ENCODE results near the gene TRPM2. TPM values are rescaled to one million over a fixed set of nuclear protein-coding genes. Genes with fewer than 3 reads are reported as not detected.

The TRPM2 gene
- total and polyA plus RNA-seq, 2 of the 8 experiments (the other 6 are each of a cell fraction or from before 2014, with no cell fraction given), result 0.27 to 0.28 TPM

DNA sequence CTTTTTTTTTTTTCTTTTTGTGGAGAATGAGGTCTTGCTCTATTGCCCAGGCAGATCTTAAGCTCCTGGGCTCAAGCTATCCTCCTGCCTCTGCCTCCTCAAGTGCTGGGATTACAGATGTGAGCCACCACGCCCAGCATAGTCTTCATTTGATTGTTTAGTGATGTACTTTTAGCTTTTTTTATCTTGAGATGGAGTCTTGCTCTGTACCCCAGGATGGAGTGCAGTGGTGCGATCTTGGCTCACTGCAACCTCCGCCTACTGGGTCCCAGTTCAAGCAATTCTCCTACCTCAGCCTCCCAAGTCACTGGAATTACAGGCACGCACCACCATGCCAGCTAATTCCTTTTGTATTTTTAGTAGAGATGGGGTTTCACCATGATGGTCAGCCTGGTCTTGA, 77.9 kb downstream of the TRPM2 start:
- H3K14ac ChIP-seq (ENCODE audit: insufficient read length), result no peak overlapping the region
- no peak overlapping the region for H3K9ac ChIP-seq (replicated peaks in 1 of 4; ENCODE audit: extremely low read depth in 1 of 4, low read depth in 3 of 4, low read length in 3 of 4)
- no peak for TF ChIP-seq SP4 (IDR thresholded peaks at IDR 0.05; ENCODE audit: low read length)
- TF ChIP-seq, protein P1, sequence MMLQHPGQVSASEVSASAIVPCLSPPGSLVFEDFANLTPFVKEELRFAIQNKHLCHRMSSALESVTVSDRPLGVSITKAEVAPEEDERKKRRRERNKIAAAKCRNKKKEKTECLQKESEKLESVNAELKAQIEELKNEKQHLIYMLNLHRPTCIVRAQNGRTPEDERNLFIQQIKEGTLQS (IDR thresholded peaks at IDR 0.05; ENCODE audit: insufficient read depth, low read depth, low read length), result no peak
- TF ChIP-seq NRF1 (IDR thresholded peaks at IDR 0.05; ENCODE audit: low read depth, low read length), result no peak
- TF ChIP-seq RXRA (IDR thresholded peaks at IDR 0.05; ENCODE audit: insufficient read depth, low read depth, low read length), result no peak
- TF ChIP-seq TEAD4 (IDR thresholded peaks at IDR 0.05; ENCODE audit: low read depth, low read length), result no peak
- H3K79me1 ChIP-seq (ENCODE audit: low read depth, low read length), result no peaks in the 10 kb centered on the region
- no peak overlapping the region for H3K23ac ChIP-seq (ENCODE audit: insufficient read length)
- no peak overlapping the region for H3K4me2 ChIP-seq (ENCODE audit: insufficient read depth in 1 of 2, low read depth in 2 of 2, low read length in 2 of 2)
- H3K4me1 ChIP-seq (replicated peaks in 1 of 4; ENCODE audit: control insufficient read depth in 3 of 4, insufficient read depth in 4 of 4, low read length in 3 of 4), result no peaks in the 10 kb centered on the region; a peak in 2 of 7 replicates
- H2BK120ac ChIP-seq (replicated peaks; ENCODE audit: low read depth, low read length), result no peak overlapping the region
- no peaks in the 10 kb centered on the region for H4K20me1 ChIP-seq (replicated peaks in 1 of 2; ENCODE audit: control insufficient read depth in 1 of 2, insufficient read depth in 2 of 2, low read length in 2 of 2)
- H3K4ac ChIP-seq (replicated peaks; ENCODE audit: insufficient read length, low read depth, low read length), result no peak overlapping the region
- 0 out of 2 replicates have a peak, but pooled peaks cover 1% of the 10 kb centered on the region for H3K23me2 ChIP-seq (ENCODE audit: low read depth, low read length)
- H3K18ac ChIP-seq (ENCODE audit: extremely low read depth, low read length), result no peak overlapping the region
- no peak overlapping the region for H3K56ac ChIP-seq (replicated peaks; ENCODE audit: insufficient read length, low read depth, low read length)
- no peak overlapping the region for H4K8ac ChIP-seq (ENCODE audit: extremely low read depth, insufficient read depth, low read length)
- H3K36me3 ChIP-seq (ENCODE audit: control insufficient read depth in 2 of 4, insufficient read depth in 4 of 4, low read length in 3 of 4), result no peaks in the 10 kb centered on the region
- no peak overlapping the region for H3K4me3 ChIP-seq (ENCODE audit: extremely low read depth in 1 of 4, insufficient read depth in 2 of 4, low read depth in 3 of 4, low read length in 4 of 4)
- FAIRE-seq, result no peak
- no peak overlapping the region for H2BK5ac ChIP-seq (ENCODE audit: low read depth, low read length)
- no peak overlapping the region for H2AFZ ChIP-seq (ENCODE audit: low read length)
- ChIA-PET POLR2A (ENCODE audit: partially characterized antibody) (no interaction called here), CTCF (ENCODE audit: partially characterized antibody) (interaction anchor here (0.7 to 3.7 kb wide), 2 partner anchors 12 to 373 kb away, joined by 3 to 20 read pairs; no protein-coding TSS in a partner anchor)
- no peaks in the 10 kb centered on the region for H3K79me2 ChIP-seq (ENCODE audit: control insufficient read depth in 1 of 2, insufficient read depth in 2 of 2, low read length in 2 of 2)
- no peaks in the 10 kb centered on the region for H3K27me3 ChIP-seq (replicated peaks in 1 of 4; ENCODE audit: control insufficient read depth in 3 of 4, extremely low read depth in 1 of 4, insufficient read depth in 3 of 4, low read length in 3 of 4)
- 91% methylated on average over 4 of the region's 4 CpGs; no CpG with 5 or more reads in 1 of the 2 experiments for WGBS, 2 experiments (ENCODE audit: extremely low coverage in 1 of 2, insufficient coverage in 1 of 2, insufficient read length in 1 of 2, insufficient replicate concordance in 2 of 2, low coverage in 1 of 2, low lambda C conversion rate in 2 of 2, missing lambda C conversion rate in 1 of 2)
- no peak overlapping the region for H2BK12ac ChIP-seq (ENCODE audit: low read depth, low read length)
- H2BK20ac ChIP-seq (ENCODE audit: low read length), result no peak overlapping the region
- H3K27ac ChIP-seq (ENCODE audit: low read depth, low read length), result no peak overlapping the region
- H4K5ac ChIP-seq (ENCODE audit: insufficient read length, low read depth, low read length), result no peak overlapping the region
- no peak overlapping the region for H4K91ac ChIP-seq (replicated peaks; ENCODE audit: insufficient read length, low read length)
- DNase-seq (ENCODE audit: low read depth in 1 of 2, low spot score in 2 of 2), result no peak
- no peak overlapping the region for H2BK15ac ChIP-seq (ENCODE audit: low read length)
- no peak overlapping the region for H2AK5ac ChIP-seq (ENCODE audit: low read depth, low read length)
- H3K9me3 ChIP-seq (ENCODE audit: insufficient read depth in 2 of 2, low read depth in 1 of 2, low read length in 1 of 2), result peaks cover 0 to 4% of the 10 kb centered on the region in 2 experiments; a peak in 1 of 4 replicates

Measured in H1 (cell line).